GM19324 (cell line): ENCODE data around the gene DNASE1L1.
"Not testable (repeated sequence)": the region's sequence is repeated elsewhere in the genome, so short reads cannot be mapped to it uniquely, and the experiment has no call there.

ENCODE experiments used
- ATAC-seq: cut with Tn5 transposase; IDR thresholded peaks from one replicate; pipeline ENCODE4 v1.9.1; 2021; ENCODE audit warnings: mild to moderate bottlenecking, moderate library complexity; ENCODE audit not compliant: unreplicated experiment, low FRiP score

The DNASE1L1 gene

GRCh38 chrX:154388094-154388493 lies 21.0 kb downstream of the DNASE1L1 start:
- ATAC-seq: not testable (repeated sequence)

- ATAC-seq: no peak
Measured at GRCh38 chrX:154384284-154384892, 24.7 kb downstream of the DNASE1L1 start.

GRCh38 chrX:154383359-154384283 lies 25.4 kb downstream of the DNASE1L1 start:
- no peak for ATAC-seq

GRCh38 chrX:154382483-154383069 lies 26.5 kb downstream of the DNASE1L1 start:
- ATAC-seq: no peak

GRCh38 chrX:154381271-154381670 lies 27.8 kb downstream of the DNASE1L1 start:
- no peak for ATAC-seq

- ATAC-seq: no peak
Measured at GRCh38 chrX:154380787-154381186, 28.3 kb downstream of the DNASE1L1 start.

GRCh38 chrX:154380153-154380552 lies 28.9 kb downstream of the DNASE1L1 start:
- ATAC-seq: no peak

- ATAC-seq: no peak
Measured at GRCh38 chrX:154379569-154379951, 29.5 kb downstream of the DNASE1L1 start.

GRCh38 chrX:154378799-154379568 lies 30.1 kb downstream of the DNASE1L1 start, which contains the start of gene EMD:
Gene EMD, plus strand, starts transcription at chrX:154379295. Its CDS starts 190 bp downstream, at chrX:154379485.
- peak; percentile 85 for ATAC-seq

GRCh38 chrX:154378059-154378798 lies 30.8 kb downstream of the DNASE1L1 start:
- ATAC-seq: no peak

- no peak for ATAC-seq
Measured at GRCh38 chrX:154376774-154377173, 32.3 kb downstream of the DNASE1L1 start.

- ATAC-seq: no peak
Measured at GRCh38 chrX:154375156-154375504, 33.9 kb downstream of the DNASE1L1 start.

- no peak for ATAC-seq
Measured at GRCh38 chrX:154374313-154375155, 34.5 kb downstream of the DNASE1L1 start, which contains the start of gene FLNA. Gene FLNA, minus strand, starts transcription at chrX:154374634. Its CDS starts 3,389 bp downstream, at chrX:154371245.

- no peak for ATAC-seq
Measured at GRCh38 chrX:154373340-154374306, 35.4 kb downstream of the DNASE1L1 start.

- no peak for ATAC-seq
Measured at GRCh38 chrX:154372612-154373022, 36.4 kb downstream of the DNASE1L1 start.

- peak; percentile 8 for ATAC-seq
Measured at GRCh38 chrX:154371789-154372300, 37.2 kb downstream of the DNASE1L1 start.

GRCh38 chrX:154371017-154371788 lies 37.9 kb downstream of the DNASE1L1 start:
- ATAC-seq: peak; percentile 65
